Spleen (tissue), 7 donors: ENCODE data around the gene USB1.

Experiments used
- CTCF ChIP-seq, 11 experiments: fragments of 200-600 bp in 7 of 11; fragments of 450-650 bp in 4 of 11; sonication (generic) in 4 of 11; IDR thresholded peaks in 8 of 11; conservative IDR thresholded peaks in 3 of 11; 1 replicate in 7 of 11; 2 replicates in 4 of 11; pipeline versions ENCODE4 v1.4.0 to v1.8.0; 2016 to 2021; ENCODE audit warnings: antibody characterized with exemption in 11 of 11, inconsistent platforms in 4 of 11, mild to moderate bottlenecking in 1 of 11
- POLR2A ChIP-seq, 3 donors: fragments of 450-650 bp; IDR thresholded peaks; one replicate each; pipeline ENCODE4 v1.5.1; 2017; ENCODE audit warnings: antibody characterized with exemption in 3 of 3, mild to moderate bottlenecking in 1 of 3
- POLR2AphosphoS5 ChIP-seq, 3 donors: sonication (generic); formaldehyde crosslinking; IDR thresholded peaks; one replicate each; pipeline ENCODE4 v1.5.1; 2017; ENCODE audit warnings: antibody characterized with exemption in 3 of 3
- donor health status: DM: no; HTN: no; CAD: no; lungs with moderate emphysema.
- donor health status: DM: no; HTN: no; CAD: no.
- donor health status: DM: no; HTN: no; CAD: no.

- TF ChIP-seq POLR2AphosphoS5 (IDR thresholded peaks at IDR 0.05) (no peak), CTCF (IDR thresholded peaks at IDR 0.05 in 8 of 11, conservative IDR thresholded peaks at IDR 0.05 in 3 of 11) (no peak), POLR2A (IDR thresholded peaks at IDR 0.05) (no peak)
Observed at GRCh38 chr16:57956924-57957672, 44.1 kb upstream of the USB1 start.
